Gastroesophageal sphincter (tissue), 3 donors: ENCODE data around the gene PHF11.

Experiments used
- EP300 ChIP-seq: sonication (generic); formaldehyde crosslinking; IDR thresholded peaks from one replicate; pipeline ENCODE4 v1.6.1; 2017; ENCODE audit warnings: antibody characterized with exemption, mild to moderate bottlenecking
- POLR2A ChIP-seq, 2 donors: fragments of 450-650 bp; IDR thresholded peaks; one replicate each; pipeline ENCODE4 v1.6.1; 2017; ENCODE audit warnings: antibody characterized with exemption in 2 of 2, mild to moderate bottlenecking in 2 of 2, moderate library complexity in 1 of 2
- POLR2AphosphoS5 ChIP-seq: sonication (generic); formaldehyde crosslinking; IDR thresholded peaks from one replicate; pipeline ENCODE4 v1.6.1; 2017; ENCODE audit warnings: antibody characterized with exemption
- TF ChIP-seq, protein P1 (sequence below), 4 experiments: fragments of 200-600 bp in 2 of 4; fragments of 450-650 bp in 2 of 4; sonication (generic) in 1 of 4; IDR thresholded peaks; one replicate each; pipeline ENCODE4 v1.5.1; 2017 to 2019; ENCODE audit warnings: antibody characterized with exemption in 4 of 4, mild to moderate bottlenecking in 2 of 4, moderate library complexity in 2 of 4

- TF ChIP-seq, protein P1, sequence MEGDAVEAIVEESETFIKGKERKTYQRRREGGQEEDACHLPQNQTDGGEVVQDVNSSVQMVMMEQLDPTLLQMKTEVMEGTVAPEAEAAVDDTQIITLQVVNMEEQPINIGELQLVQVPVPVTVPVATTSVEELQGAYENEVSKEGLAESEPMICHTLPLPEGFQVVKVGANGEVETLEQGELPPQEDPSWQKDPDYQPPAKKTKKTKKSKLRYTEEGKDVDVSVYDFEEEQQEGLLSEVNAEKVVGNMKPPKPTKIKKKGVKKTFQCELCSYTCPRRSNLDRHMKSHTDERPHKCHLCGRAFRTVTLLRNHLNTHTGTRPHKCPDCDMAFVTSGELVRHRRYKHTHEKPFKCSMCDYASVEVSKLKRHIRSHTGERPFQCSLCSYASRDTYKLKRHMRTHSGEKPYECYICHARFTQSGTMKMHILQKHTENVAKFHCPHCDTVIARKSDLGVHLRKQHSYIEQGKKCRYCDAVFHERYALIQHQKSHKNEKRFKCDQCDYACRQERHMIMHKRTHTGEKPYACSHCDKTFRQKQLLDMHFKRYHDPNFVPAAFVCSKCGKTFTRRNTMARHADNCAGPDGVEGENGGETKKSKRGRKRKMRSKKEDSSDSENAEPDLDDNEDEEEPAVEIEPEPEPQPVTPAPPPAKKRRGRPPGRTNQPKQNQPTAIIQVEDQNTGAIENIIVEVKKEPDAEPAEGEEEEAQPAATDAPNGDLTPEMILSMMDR (IDR thresholded peaks at IDR 0.05): no peak
- no peak for TF ChIP-seq POLR2A (IDR thresholded peaks at IDR 0.05)
- no peak for TF ChIP-seq POLR2AphosphoS5
- TF ChIP-seq EP300: no peak
Measured at GRCh38 chr13:49533591-49534269, 38.0 kb downstream of the PHF11 start.
